HG03565 (cell line): ENCODE data around the gene FAM174C.
"Not testable (repeated sequence)": the region's sequence is repeated elsewhere in the genome, so short reads cannot be mapped to it uniquely, and the experiment has no call there.

ENCODE experiments used
- ATAC-seq: cut with Tn5 transposase; IDR thresholded peaks from one replicate; pipeline ENCODE4 v1.9.1; 2021; ENCODE audit warnings: mild to moderate bottlenecking, moderate library complexity; ENCODE audit not compliant: unreplicated experiment

The FAM174C gene

DNA sequence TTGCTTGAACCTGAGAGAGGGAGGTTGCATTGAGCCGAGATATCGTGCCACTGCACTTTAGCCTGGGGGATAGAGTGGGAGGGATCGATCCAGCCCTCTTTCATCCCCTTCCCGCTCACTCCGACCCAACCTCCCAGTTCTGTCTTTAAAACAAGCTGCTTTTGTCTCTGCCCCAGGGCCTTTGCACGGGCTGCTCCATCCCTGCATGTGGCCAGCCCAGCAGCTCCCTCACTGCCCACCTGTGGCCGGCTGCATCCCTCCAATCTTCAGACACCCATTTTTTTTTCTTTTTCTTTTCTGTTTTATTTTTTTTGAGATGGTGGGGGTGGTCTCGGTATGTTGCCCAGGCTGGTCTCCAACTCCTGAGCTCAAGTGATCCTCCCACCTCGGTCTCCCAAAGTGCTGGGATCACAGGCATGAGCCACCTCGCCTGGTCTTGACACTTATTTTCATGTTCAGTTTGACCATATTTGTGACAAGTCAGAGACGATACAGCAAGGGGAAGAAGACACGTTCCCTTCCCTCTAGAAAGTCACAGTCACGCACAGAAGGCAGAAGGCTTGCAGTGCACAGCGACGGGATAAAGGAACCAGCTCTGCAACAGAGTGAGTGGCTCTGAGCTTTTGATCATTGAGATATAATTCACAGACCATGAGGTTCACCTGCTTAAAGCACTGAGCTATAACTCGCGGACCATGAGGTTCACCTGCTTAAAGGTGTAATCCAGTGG, 42.1 kb downstream of the FAM174C start:
- ATAC-seq: no peak

GRCh38 chr19:1318678-1319471, 43.5 kb downstream of the FAM174C start:
- no peak for ATAC-seq

DNA sequence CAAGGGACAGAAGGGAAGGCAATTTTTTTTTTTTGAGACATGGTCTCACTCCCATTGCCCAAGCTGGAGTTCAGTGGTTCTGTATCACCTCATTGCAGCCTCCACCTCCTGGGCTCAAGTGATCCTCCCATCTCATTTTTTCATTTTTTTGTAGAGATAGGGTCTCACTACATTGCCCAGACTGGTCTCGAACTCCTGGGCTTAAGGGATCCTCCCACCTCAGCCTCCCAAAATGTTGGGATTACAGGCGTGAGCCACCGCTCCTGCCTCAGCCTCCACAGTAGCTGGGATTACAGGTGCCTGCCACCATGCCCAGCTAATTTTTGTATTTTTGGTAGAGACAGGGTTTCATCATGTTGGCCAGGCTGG, 44.9 kb downstream of the FAM174C start:
- ATAC-seq: not testable (repeated sequence)

DNA sequence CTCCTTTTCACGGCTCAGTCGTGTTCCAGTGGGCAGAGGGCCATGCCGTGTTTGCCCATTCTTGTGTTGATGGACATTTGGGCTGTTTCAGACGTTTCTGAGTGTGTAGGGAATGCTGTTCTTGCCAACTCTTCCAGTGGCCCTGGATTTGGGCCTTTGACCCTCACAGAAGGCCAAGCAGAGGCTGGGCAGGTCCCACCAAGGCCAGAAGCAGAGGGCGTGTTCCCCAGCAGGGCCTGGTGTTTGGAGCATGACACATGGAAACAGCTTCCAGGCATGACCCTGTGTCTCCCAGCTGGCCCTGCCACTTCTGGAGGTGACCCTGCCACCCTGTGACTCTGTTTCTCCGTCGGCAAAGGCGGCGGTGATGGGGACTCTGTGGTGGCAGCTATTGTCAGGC, 46.2 kb downstream of the FAM174C start:
- no peak for ATAC-seq

DNA sequence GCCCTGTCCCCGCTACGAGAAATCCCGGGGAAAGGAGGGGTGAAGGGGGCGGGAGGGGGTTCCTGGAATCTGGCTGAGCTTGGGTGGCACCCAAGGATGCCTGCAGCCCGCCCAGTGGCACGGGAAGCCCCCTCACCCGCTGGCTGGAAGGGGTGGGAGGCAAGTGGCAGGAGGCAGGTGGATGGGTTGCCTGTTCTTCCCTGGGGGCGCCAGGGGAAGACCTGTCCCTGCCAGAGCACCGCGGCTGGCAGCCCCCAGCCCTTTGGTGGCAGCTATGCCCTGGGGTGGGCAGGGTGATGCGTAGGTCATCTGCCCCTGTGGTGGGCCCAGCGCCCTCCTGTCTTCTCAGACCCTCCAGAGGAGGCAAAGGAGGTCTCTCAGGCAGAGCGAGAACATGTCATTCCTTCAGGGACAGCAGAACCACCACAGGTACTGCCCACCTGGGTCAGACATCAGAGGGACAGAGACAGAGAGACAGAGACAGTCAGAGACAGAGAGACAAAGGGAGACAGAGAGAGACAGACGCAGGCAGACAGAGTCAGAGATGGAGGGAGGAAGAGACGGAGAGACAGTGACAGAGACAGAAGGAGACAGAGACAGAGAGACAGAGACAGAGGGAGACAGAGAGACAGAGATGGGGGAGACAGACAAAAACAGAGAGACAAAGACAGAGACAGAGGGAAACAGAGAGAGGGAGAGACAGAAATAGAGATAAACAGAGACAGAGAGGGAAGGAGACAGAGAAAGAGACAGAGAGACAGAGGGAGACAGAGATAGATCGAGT, 47.1 kb downstream of the FAM174C start:
- no peak for ATAC-seq

GRCh38 chr19:1324249-1324805, 49.0 kb downstream of the FAM174C start:
- no peak for ATAC-seq

- ATAC-seq: no peak
Measured at GRCh38 chr19:1324806-1325567, 49.7 kb downstream of the FAM174C start.

DNA sequence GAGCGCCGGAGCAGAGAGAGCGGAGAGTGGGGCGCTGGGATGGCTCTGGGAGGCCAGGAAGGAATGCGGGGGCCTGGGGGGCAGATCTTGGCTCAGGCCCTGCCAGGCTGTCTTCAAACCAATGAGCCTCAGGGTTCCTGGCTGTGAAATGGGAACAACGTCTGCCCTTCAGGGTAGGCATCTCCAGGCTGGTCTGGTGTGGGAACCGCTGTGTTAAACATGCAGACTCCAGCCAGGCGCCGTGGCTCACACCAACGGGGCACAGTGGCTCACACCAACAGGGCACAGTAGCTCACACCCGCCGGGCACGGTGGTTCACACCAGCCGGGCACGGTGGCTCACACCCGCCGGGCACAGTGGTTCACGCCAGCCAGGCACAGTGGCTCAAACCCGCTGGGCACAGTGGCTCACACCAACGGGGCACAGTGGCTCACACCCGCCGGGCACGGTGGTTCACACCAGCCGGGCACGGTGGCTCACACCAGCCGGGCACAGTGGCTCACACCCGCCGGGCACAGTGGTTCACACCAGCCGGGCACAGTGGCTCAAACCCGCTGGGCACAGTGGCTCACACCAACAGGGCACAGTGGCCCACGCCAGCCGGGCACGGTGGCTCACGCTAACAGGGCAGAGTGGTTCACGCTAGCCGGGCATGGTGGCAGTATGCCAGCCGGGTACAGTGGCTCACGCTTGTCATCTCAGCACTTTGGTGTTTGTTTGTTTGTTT, 50.4 kb downstream of the FAM174C start:
- no peak for ATAC-seq

- ATAC-seq: no peak
Measured at GRCh38 chr19:1327125-1327524, 51.8 kb downstream of the FAM174C start.
